ENCODE results near the gene PARN.
"Not testable (repeated sequence)": the region's sequence is repeated elsewhere in the genome, so short reads cannot be mapped to it uniquely, and the experiment has no call there.

- TF ChIP-seq CTCF, POLR2A (IDR thresholded peaks at IDR 0.05): not testable (repeated sequence)
Measured at GRCh38 chr16:14428971-14429637, 201.0 kb downstream of the PARN start.

Measured in right lobe of liver (tissue), 4 donors.